HepG2 (cell line): ENCODE data around the gene ITPR1. TPM values are rescaled to one million over a fixed set of nuclear protein-coding genes. Genes with fewer than 3 reads are reported as not detected.

ENCODE experiments used
- ATAC-seq: fragments of 200-7000 bp; cut with Tn5 transposase; 3 replicates; pipeline ENCODE4 v1.9.1; 2020; ENCODE audit warnings: mild to moderate bottlenecking, moderate library complexity
- BruUV-seq: library from RNA; stranded (reverse); fragments of 400-500 nt; replicated peaks from 2 replicates; lab custom pipeline; 2021; lab: Mats Ljungman, UMichigan
- CTCF ChIA-PET: fragments of 300-600 bp; formaldehyde crosslinking; extraction: SDS; loops from one replicate; lab custom pipeline; 2021; ENCODE audit warnings: low total read pairs, inconsistent platforms, low intra/inter-chr PET ratio; lab: Yijun Ruan, JAX
- POLR2A ChIA-PET: fragments of 350-600 bp; sonication (Branson Sonifier 250); formaldehyde crosslinking; loops from one replicate; lab custom pipeline; 2020; ENCODE audit warnings: antibody characterized with exemption, inconsistent platforms; lab: Yijun Ruan, JAX
- DNase-seq: peaks from one replicate; pipeline ENCODE4 v3.0.0-alpha.2; 2015; ENCODE audit warnings: low spot score
- FAIRE-seq: peaks from 3 replicates; lab custom pipeline; 2011; peaks lifted over from hg19 to GRCh38; lab: Jason Lieb, UNC
- H2AFZ ChIP-seq: one replicate; pipeline ENCODE4 v1.6.1; 2011; ENCODE audit warnings: low read length, inconsistent platforms
- H3K27ac ChIP-seq: fragments of 300-600 bp; 3 replicates; pipeline ENCODE4 v1.8.0; 2011; ENCODE audit warnings: mixed run types, mild to moderate bottlenecking, mixed read lengths, low read length, inconsistent platforms; ENCODE audit not compliant: insufficient read depth; ENCODE audit errors: extremely low read length
- H3K27me3 ChIP-seq, 2 experiments: fragments of 200-600 bp in 1 of 2; 2 replicates in 1 of 2; 3 replicates in 1 of 2; pipeline versions ENCODE4 v1.6.0 to v1.8.0; 2011; ENCODE audit warnings: low read length in 2 of 2, mild to moderate bottlenecking in 2 of 2, moderate library complexity in 2 of 2, inconsistent platforms in 1 of 2; ENCODE audit not compliant: insufficient read depth in 2 of 2, control insufficient read depth in 1 of 2
- H3K36me3 ChIP-seq, 2 experiments: fragments of 200-600 bp in 1 of 2; replicated peaks in 1 of 2; 2 replicates in 1 of 2; 3 replicates in 1 of 2; pipeline versions ENCODE4 v1.5.1 to v1.8.0; 2011; ENCODE audit warnings: low read length in 2 of 2, inconsistent platforms in 1 of 2; ENCODE audit not compliant: insufficient read depth in 2 of 2, control insufficient read depth in 1 of 2
- H3K4me1 ChIP-seq: 2 replicates; pipeline ENCODE4 v1.5.1; 2012; ENCODE audit warnings: low read length, inconsistent platforms; ENCODE audit not compliant: insufficient read depth
- H3K4me2 ChIP-seq: 2 replicates; pipeline ENCODE4 v1.6.0; 2011; ENCODE audit warnings: low read depth, low read length, inconsistent platforms
- H3K4me3 ChIP-seq, 3 experiments: fragments of 200-600 bp in 1 of 3; sonication (generic), shearing (Covaris generic) in 1 of 3; replicated peaks in 1 of 3; 2 replicates each; pipeline ENCODE4 v1.5.1; 2011 to 2016; ENCODE audit warnings: low read length in 3 of 3, inconsistent platforms in 2 of 3, low read depth in 2 of 3, mild to moderate bottlenecking in 2 of 3, control low read depth in 1 of 3, mixed read lengths in 1 of 3; ENCODE audit not compliant: insufficient read depth in 1 of 3
- H3K79me2 ChIP-seq: one replicate; pipeline ENCODE4 v1.6.1; 2011; ENCODE audit warnings: low read length, inconsistent platforms; ENCODE audit not compliant: insufficient read depth
- H3K9ac ChIP-seq: 2 replicates; pipeline ENCODE4 v1.6.0; 2011; ENCODE audit warnings: mild to moderate bottlenecking, low read depth, low read length, inconsistent platforms; ENCODE audit not compliant: insufficient read depth
- H3K9me3 ChIP-seq: 2 replicates; pipeline ENCODE4 v1.5.1; 2012; ENCODE audit warnings: mild to moderate bottlenecking, low read length
- H4K20me1 ChIP-seq: 2 replicates; pipeline ENCODE4 v1.6.0; 2011; ENCODE audit warnings: inconsistent platforms, mild to moderate bottlenecking, low read length, moderate library complexity; ENCODE audit not compliant: insufficient read depth
- CERS6 ChIP-seq: sonication (generic); formaldehyde crosslinking; IDR thresholded peaks from 2 replicates; pipeline ENCODE4 v1.5.0; 2020; ENCODE audit warnings: missing genetic modification reagents
- KDM5B ChIP-seq: sonication (generic); formaldehyde crosslinking; IDR thresholded peaks from 2 replicates; pipeline ENCODE4 v1.4.0; 2020; ENCODE audit warnings: missing genetic modification reagents, mild to moderate bottlenecking, borderline replicate concordance
- KLF6 ChIP-seq: IDR thresholded peaks from 2 replicates; pipeline ENCODE4 v1.8.0; 2016; ENCODE audit warnings: missing biosample characterization, missing genetic modification reagents
- ZNF382 ChIP-seq: sonication (generic); formaldehyde crosslinking; IDR thresholded peaks from 2 replicates; pipeline ENCODE4 v1.5.0; 2020; ENCODE audit warnings: missing genetic modification reagents, mild to moderate bottlenecking, borderline replicate concordance
- ZNF616 ChIP-seq: sonication (generic); formaldehyde crosslinking; IDR thresholded peaks from 2 replicates; pipeline ENCODE4 v1.5.0; 2020; ENCODE audit warnings: low read depth, mild to moderate bottlenecking, missing genetic modification reagents
- WGBS: methylation state at CpG from one replicate; pipeline ENCODE4 v1.1.6; 2017; ENCODE audit warnings: low lambda C conversion rate; 5-methylcytosine and 5-hydroxymethylcytosine counted together
- in situ Hi-C: cut with HindIII; loops from 2 replicates; pipeline ENCODE4 v1.10.0; 2017; ENCODE audit warnings: low pct_unique_long_range_greater_than_20kb; ENCODE audit not compliant: extremely low pct_ligation_motif_present
- intact Hi-C: fragments of 100-400 bp; cut with micrococcal nuclease; formaldehyde crosslinking; loops from one replicate; pipeline ENCODE4 v1.10.0; 2022; ENCODE audit not compliant: unreplicated experiment
- polyA plus RNA-seq, 8 experiments: library from polyadenylated mRNA; depleted of rRNA in 3 of 8; stranded (reverse) in 7 of 8; unstranded in 1 of 8; fragments of >200 nt; fragmentation: Illumina TruSeq in 4 of 8; extraction: Trizol in 4 of 8; gene quantifications; 2 replicates each; pipeline versions ENCODE4 v1.2.1 to v1.2.3, GENCODE V29; 2011 to 2016; ENCODE audit warnings: low read depth in 4 of 8, missing spikeins in 1 of 8, mixed read lengths in 1 of 8; ENCODE audit not compliant: insufficient read depth in 1 of 8
- total RNA-seq, 5 experiments: library from RNA; depleted of rRNA; stranded (reverse); fragments of >200 nt; fragmentation: Illumina TruSeq; extraction: Trizol; gene quantifications; 2 replicates each; pipeline ENCODE4 v1.2.3, GENCODE V29; 2016; ENCODE audit warnings: low read depth in 1 of 5
- TF ChIP-seq, protein P1 (sequence below): IDR thresholded peaks from 2 replicates; pipeline ENCODE4 v1.6.1; 2016

Gene ITPR1
- total and polyA plus RNA-seq, 2 of the 13 experiments (the other 11 are each of a cell fraction or from before 2014, with no cell fraction given), result 10.0 to 11.4 TPM

- in situ Hi-C loops, result no loop called here
- FAIRE-seq, result no peak
Measured at GRCh38 chr3:4503050-4503449, 9.9 kb downstream of the ITPR1 start.

DNA sequence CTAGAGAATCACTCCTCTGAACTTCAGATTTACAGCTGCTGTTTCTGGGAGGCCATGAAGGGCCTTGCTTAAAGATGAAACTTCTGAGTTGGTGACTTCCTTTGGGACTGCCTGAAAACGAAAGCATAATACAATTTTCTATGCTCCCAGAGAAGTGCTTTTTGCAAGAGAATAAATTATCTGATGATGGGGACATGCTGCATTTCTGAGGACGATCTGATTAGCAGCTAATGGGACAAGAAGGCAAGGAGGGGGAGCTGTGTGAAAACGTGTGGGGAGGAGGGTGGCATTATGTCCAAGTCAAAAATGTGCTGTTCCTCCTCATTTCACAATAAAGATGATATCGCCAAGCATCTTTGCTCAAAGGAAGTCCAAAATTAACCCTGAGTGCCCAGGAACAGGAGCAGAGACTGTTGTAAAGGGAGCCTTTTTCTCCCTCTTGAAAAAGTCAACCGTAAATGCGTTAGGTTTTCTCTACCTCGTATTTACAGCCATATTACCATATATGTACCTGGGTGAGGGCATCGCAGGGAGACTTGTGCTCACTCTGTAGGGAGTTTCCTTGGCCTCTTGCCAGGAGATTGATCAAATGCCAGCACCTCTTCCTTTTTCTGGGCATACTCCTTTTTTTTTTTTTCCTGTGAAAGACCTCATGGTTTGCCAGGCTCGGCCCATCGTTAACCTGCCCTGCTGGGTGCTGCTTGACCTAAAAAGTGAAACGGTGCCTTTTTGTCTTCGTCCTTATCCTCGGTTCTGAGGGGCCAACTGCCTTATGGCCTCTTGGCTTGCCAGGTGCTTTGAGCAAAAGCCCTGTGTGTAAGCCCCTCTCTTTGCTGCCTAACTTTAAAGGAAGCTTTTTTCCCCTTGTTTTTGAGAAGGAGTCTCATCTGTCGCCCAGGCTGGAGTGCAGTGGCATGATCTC, 11.5 kb downstream of the ITPR1 start:
- Histone ChIP-seq H3K9me3 (no peaks in the 10 kb centered on the region), H3K4me3 (no peak overlapping the region), H3K79me2 (no peaks in the 10 kb centered on the region), H3K36me3 (0 out of 5 replicates have a peak, but pooled peaks cover 0 to 4% of the 10 kb centered on the region in 2 experiments), H3K27me3 (no peaks in the 10 kb centered on the region), H3K9ac (no peak overlapping the region), H2AFZ (no peak overlapping the region), H3K4me2 (no peak overlapping the region), H4K20me1 (no peaks in the 10 kb centered on the region), H3K4me1 (peaks cover 86% of the 10 kb centered on the region), H3K27ac (no peak overlapping the region)
- no peak for TF ChIP-seq ZNF616 (CRISPR knock-in tag)
- TF ChIP-seq CERS6 (CRISPR knock-in tag), result no peak
- BruUV-seq, result no TSS peak
- CTCF ChIA-PET, result no interaction called here
- in situ Hi-C loops (no loop called here), intact Hi-C loops (no loop called here)
- FAIRE-seq, result no peak
- 91% methylated on average over 13 of the region's 14 CpGs for WGBS
- no peak for DNase-seq
- POLR2A ChIA-PET, result interaction anchor here (12.6 kb wide), 1 partner anchor 12 kb away, joined by 120 read pairs; the partner anchor contains the start of gene ITPR1
- no peak for ATAC-seq

More at GRCh38 chr3:4503050-4503449, 9.9 kb downstream of the ITPR1 start:
- no peak overlapping the region for H3K27ac ChIP-seq
- 62% methylated on average over 5 of the region's 5 CpGs for WGBS
- peaks cover 78% of the 10 kb centered on the region for H3K4me1 ChIP-seq
- no peaks in the 10 kb centered on the region for H4K20me1 ChIP-seq
- no TSS peak for BruUV-seq
- H2AFZ ChIP-seq, result no peak overlapping the region
- POLR2A ChIA-PET, result interaction anchor here (12.6 kb wide), 1 partner anchor 10 kb away, joined by 120 read pairs; the partner anchor contains the start of gene ITPR1
- H3K9ac ChIP-seq, result no peak overlapping the region
- H3K27me3 ChIP-seq, result no peaks in the 10 kb centered on the region
- no peaks in the 10 kb centered on the region for H3K79me2 ChIP-seq
- no peak overlapping the region for H3K4me3 ChIP-seq
- no peak overlapping the region for H3K4me2 ChIP-seq
- ATAC-seq (no peak), DNase-seq (no peak)
- H3K36me3 ChIP-seq, result peaks cover 0 to 4% of the 10 kb centered on the region in 2 experiments; a peak in 1 of 5 replicates
- intact Hi-C loops, result no loop called here
- H3K9me3 ChIP-seq, result no peaks in the 10 kb centered on the region
- TF ChIP-seq KLF6 (CRISPR knock-in tag) (no peak), KDM5B (CRISPR knock-in tag) (no peak), ZNF382 (no peak)
- TF ChIP-seq, protein P1, sequence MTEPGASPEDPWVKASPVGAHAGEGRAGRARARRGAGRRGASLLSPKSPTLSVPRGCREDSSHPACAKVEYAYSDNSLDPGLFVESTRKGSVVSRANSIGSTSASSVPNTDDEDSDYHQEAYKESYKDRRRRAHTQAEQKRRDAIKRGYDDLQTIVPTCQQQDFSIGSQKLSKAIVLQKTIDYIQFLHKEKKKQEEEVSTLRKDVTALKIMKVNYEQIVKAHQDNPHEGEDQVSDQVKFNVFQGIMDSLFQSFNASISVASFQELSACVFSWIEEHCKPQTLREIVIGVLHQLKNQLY (CRISPR knock-in tag), result no peak
- TF ChIP-seq, all 625 proteins: peak for 0
- CTCF ChIA-PET, result no interaction called here
